Measurements from ENCODE around the gene CSF3.

The CSF3 gene

GRCh38 chr17:40031706-40032105 is 16.5 kb downstream of the CSF3 start:
- no peak for TF ChIP-seq CTCF (IDR thresholded peaks at IDR 0.05; ENCODE audit: insufficient read depth, low read length, missing control alignments)
- ChIA-PET POLR2A (no interaction called here), CTCF (interaction anchor here (1.2 to 17.3 kb wide), 3 partner anchors 19 to 44 kb away, joined by 3 to 325 read pairs (median 7); partner anchors contain the start of gene CSF3)

GRCh38 chr17:40032322-40033320 is 17.4 kb downstream of the CSF3 start:
- H3K4me3 ChIP-seq (ENCODE audit: low read depth, low read length), result no peak overlapping the region
- no peak for DNase-seq (ENCODE audit: low read depth, low spot score)
- no peak for TF ChIP-seq CTCF (IDR thresholded peaks at IDR 0.05; ENCODE audit: insufficient read depth, low read length, missing control alignments)
- POLR2A ChIA-PET, result no interaction called here
- CTCF ChIA-PET, result interaction anchor here (0.8 to 17.3 kb wide), 8 partner anchors 6 to 43 kb away, joined by 3 to 325 read pairs (median 6); partner anchors contain the start of genes CSF3 and MED24

More at GRCh38 chr17:40031706-40032105, 16.5 kb downstream of the CSF3 start:
- no peak overlapping the region for H3K4me3 ChIP-seq (ENCODE audit: low read depth, low read length)
- no peak for DNase-seq (ENCODE audit: low read depth, low spot score)

- TF ChIP-seq CTCF (IDR thresholded peaks at IDR 0.05; ENCODE audit: insufficient read depth, low read length, missing control alignments), result no peak
- ChIA-PET CTCF (interaction anchor here (1.0 to 17.3 kb wide), 5 partner anchors 7 to 21 kb away, joined by 5 to 325 read pairs (median 15); partner anchors contain the start of genes CSF3 and MED24), POLR2A (no interaction called here)
- H3K4me3 ChIP-seq (ENCODE audit: low read depth, low read length), result no peak overlapping the region
- no peak for DNase-seq (ENCODE audit: low read depth, low spot score)
Observed at GRCh38 chr17:40033339-40033738, 18.1 kb downstream of the CSF3 start.

GRCh38 chr17:40034426-40035161 is 19.4 kb downstream of the CSF3 start:
- POLR2A ChIA-PET, result no interaction called here
- no peak overlapping the region for H3K4me3 ChIP-seq (ENCODE audit: low read depth, low read length)
- TF ChIP-seq CTCF (IDR thresholded peaks at IDR 0.05; ENCODE audit: insufficient read depth, low read length, missing control alignments), result no peak
- CTCF ChIA-PET, result interaction anchor here (0.6 to 17.3 kb wide), 20 partner anchors 8 to 265 kb away, joined by 3 to 325 read pairs (median 5); partner anchors contain the start of genes CSF3 and MED24
- DNase-seq (ENCODE audit: low read depth, low spot score), result no peak

- CTCF ChIA-PET, result interaction anchor here (0.6 to 17.3 kb wide), 20 partner anchors 8 to 264 kb away, joined by 3 to 325 read pairs (median 5); partner anchors contain the start of genes CSF3 and MED24
- DNase-seq (ENCODE audit: low read depth, low spot score), result no peak
- TF ChIP-seq CTCF (IDR thresholded peaks at IDR 0.05; ENCODE audit: insufficient read depth, low read length, missing control alignments), result peak; percentile 93
- POLR2A ChIA-PET, result no interaction called here
- H3K4me3 ChIP-seq (ENCODE audit: low read depth, low read length), result no peak overlapping the region
Observed at GRCh38 chr17:40035162-40035559, 19.9 kb downstream of the CSF3 start.

All from AG04449 (cell line).